NOMO-1 treated with dmso at 0.1 percent for 144 hours (cell line): ENCODE data around the gene PHACTR1.
"Not testable (repeated sequence)": the region's sequence is repeated elsewhere in the genome, so short reads cannot be mapped to it uniquely, and the experiment has no call there.

Experiments used
- DNase-seq: peaks from one replicate; lab custom pipeline; 2025; ENCODE audit not compliant: unreplicated experiment; lab: John Stamatoyannopoulos, UW

Gene PHACTR1

DNA sequence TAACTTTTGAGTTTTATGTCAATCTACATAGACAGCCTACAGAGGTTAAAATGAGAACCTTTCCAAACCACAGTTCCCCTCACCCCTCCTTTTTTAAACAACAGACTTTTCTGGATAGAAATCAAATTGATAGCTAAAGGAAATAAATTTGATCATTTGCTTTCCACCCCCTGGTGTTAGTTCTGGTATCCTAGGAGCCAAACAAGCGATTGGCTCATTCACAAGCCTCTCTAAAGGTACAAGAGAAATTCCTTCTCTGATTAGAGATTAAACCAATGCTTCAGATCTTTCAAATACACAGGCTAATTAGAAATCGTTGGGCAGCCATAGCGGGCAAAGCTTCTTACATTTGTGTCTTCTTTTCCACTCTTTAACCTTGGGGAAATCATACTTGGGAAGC, 379.5 kb downstream of the PHACTR1 start:
- no peak for DNase-seq

DNA sequence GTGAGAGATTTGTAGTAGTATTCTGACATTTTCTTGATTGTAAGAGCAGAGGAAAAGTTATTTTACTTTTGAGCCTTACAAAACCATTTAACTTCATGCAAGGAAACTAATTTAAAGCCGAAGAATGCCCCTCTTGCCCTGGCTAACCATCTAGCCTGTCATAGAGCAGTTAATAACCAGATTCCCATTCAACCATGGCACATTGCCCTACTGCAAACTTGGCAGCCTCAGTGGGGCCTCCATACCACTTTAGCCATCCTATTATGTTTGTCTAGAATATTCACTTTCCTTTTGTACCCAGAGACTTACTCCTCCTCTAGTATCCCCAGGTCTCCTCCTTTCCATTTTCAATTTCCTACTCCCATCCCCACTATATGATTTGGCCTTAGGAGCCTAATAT, 380.9 kb downstream of the PHACTR1 start:
- DNase-seq: no peak

DNA sequence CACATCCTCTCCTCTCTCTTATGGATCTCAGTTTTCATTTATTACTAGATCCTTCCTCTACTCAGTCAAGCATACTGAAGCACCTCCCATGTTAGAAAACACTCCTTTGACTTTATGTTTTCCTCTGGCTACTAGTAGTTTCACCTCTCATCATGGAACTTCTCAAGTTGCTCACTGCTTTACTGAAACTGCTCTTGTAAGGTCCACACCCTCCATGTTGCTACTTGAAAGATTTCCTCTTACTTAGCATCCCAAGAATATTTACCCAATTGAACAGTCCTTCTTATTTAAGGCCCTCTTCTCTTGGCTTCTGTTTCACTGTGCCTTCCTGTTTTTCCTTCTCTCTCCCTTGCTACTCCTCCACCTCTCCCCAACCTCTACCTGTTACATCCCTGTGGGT, 381.4 kb downstream of the PHACTR1 start:
- no peak for DNase-seq

DNA sequence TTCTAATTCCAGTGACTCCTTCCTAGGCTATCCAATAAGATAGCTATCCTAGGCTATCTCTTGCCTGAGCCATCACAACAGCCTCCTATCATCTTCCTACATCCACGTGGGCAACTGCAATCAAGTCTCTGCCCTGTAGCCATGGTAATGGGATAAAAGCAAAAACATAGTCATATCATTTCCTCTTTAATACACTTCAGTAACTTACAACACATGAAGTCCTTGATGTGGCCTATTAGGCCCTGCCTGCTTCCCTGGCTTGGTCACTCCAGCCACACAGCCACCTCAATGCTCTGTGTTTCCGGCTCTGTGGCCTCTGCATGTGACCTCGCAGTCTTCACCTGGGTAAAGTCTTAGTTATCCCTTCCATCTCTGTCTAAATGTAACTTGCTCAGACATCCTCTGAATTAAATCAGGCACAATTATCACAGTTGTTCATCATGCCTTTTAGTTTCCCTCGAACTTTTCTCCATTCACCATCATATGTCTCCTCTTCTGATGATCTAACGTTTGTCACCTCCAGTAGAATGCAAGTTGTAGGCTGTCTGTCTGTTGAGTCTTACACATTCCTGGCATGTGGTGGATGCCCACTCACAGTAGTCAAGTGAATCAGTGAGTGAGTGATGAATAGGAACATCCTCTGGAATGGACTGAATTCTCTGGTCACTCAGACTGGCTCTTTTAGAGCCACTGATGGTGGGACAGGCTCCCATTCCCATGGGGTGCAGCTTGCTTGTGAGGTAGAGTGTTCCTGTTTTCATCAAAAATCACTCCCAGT, 382.4 kb downstream of the PHACTR1 start:
- DNase-seq: no peak

DNA sequence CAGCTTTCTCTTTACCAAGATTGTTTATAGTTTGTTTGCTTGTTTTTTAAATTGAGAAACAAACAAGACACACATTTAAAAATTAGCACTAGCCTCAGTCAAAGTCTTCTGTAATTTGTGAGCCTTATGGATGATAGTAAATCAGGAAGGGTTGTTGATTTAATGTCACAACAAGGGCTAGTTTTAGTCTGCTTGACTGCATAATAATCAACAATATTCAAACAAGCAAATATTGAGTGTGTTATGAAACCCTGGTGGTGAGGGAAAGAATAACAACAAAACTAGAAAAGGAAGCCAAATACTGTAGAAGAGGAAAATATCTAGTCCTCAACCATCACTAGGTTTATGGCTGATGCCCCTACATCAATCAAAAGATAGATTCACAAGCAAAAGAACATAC, 383.2 kb downstream of the PHACTR1 start:
- DNase-seq: no peak

GRCh38 chr6:13101409-13101808, 384.8 kb downstream of the PHACTR1 start:
- peak; percentile 50 for DNase-seq

DNA sequence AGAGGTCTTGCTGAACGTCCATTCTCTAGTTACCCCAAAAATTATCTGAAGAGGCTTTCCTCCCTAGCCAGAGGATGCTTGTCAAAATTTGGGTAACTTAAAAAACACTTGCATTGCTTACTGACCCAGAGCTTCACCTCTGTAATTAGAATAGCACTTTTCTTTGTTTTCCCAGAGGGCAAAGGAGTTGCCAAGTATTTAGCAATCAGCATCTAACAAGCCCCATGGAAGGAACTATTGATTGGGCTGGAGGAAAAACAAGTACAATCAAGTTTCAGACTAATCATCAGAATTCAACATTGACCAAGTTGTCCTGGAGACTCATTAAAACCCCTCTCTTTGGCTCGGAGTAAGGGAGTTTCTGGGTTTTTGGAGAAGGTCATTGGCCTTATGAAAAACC, 385.4 kb downstream of the PHACTR1 start:
- no peak for DNase-seq

- DNase-seq: no peak
These were observed 386.6 kb downstream of the PHACTR1 start for GRCh38 chr6:13103169-13103568.

DNA sequence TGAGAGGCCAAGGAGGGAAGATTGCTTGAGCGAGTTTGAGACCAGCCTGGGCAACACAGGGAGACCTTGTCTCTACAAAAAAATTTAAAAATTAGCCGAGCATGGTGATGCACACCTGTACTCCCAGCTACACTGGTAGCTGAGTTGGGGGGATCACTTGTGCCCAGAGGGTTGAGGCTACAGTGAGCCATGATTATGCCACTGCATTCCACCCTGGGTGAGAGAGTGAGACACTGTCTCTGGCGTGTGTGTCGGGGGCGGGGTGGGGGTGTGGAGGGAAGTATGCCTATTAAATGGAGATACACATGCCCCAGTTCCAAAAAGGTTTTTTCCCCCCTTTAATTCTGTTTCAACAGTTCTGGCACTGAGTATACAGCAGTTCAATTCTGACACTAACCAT, 388.6 kb downstream of the PHACTR1 start:
- no peak for DNase-seq

DNA sequence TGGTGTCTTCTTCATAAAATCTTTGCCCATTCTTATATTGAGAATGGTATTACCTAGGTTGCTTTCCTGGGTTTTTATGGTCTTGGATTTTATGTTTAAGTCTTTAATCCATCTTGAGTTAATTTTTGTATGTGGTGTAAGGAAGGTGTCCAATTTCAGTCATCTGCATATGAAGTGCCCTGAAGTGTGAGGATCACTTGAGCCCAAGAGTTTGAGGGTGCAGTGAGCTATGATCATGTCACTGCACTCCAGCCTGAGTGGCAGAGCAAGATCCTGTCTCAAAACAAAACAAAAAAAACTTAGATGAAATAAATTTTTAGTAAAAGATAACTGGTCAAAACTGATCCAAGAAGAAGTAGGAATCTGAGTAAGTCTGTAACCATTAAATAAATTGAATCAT, 396.4 kb downstream of the PHACTR1 start:
- DNase-seq: no peak

DNA sequence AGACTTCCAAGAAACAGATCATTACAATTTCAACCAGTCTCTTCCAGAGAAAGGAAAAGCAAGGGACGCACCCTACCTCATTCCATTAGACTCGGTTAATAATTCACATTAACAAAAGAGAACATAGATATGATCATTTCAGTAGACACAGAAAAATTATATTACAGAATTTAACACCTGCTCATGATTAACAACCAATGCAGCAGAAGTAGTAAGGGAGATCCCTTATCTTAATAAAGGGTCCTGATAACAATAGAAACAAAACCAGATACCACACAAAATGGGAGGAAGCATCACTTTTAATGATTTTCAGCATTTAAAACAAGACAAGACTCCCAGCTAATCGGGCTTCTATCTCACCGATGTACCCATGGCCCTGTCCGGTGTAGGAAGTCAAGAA, 396.8 kb downstream of the PHACTR1 start:
- no peak for DNase-seq

- DNase-seq: no peak
These were observed 397.5 kb downstream of the PHACTR1 start for GRCh38 chr6:13113981-13114593.

- DNase-seq: peak; percentile 2
These were observed 399.6 kb downstream of the PHACTR1 start for GRCh38 chr6:13116155-13116554.

GRCh38 chr6:13117570-13117969, 401.0 kb downstream of the PHACTR1 start:
- DNase-seq: no peak

DNA sequence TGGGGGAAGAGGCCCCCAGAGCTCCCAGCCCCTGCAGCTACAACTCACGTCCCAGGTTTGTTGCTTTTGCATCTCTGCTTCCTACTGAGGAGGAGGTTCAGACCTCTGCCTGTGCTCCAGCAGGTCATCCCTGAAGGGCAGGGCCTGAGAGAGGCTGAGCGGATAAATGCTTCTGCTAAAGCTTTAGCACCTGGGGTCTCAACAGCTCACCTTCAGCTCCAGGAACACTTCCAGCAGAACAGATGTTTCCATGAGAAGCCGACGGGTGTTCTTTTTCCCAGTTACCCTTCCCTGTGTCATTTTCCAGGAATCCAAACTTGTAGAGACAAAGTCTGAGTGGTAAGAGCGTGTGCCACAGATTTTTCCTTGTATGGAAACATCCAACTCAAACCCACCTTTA, 403.0 kb downstream of the PHACTR1 start:
- DNase-seq: no peak

DNA sequence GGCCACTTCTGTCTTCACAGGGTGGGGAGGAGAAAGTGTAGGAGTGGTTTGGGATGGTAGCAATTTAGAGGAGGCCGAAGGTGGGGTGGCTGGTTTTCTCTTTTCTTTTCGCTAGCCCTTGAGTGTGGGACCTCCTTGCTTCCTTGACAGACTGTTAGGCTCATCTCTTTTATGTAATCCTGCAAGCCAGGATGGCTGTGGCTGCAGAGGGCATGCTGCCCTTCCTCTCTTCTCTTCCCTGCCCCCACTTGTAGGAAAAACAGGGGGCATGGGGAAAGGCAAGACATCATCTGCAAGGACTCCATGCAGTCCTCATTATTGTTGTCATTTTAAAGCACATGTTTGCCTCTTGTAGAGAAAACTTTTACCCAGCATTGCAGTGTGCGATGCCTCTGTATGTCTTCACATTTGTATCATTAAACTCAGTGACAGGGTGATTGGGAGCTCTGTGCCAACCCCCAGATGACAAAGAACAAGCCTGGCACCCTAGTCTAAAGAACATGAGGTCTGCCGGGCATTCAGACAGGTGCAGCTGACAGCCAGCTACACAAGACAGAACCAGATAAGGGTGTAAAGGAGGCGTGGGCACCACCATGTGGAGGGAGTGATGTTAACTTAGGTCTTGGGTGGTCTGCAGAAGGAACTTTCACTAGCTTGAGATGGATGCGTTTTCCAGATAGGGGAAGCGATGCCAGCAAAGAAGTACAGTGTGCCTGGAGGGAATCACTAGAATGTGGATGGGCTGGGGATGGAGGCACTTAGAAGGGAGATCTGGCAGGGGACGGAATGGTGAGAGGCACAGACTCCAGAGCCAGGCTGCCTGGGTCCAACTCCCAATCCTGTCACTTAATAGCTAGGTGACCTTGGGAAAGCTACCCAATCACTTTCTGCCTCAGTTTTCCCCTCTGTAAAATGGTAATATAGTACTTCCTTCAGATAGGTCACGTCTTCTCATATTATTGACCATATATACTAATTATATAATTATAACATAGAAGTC, 404.2 kb downstream of the PHACTR1 start:
- no peak for DNase-seq

GRCh38 chr6:13124131-13124530, 407.6 kb downstream of the PHACTR1 start:
- no peak for DNase-seq

DNA sequence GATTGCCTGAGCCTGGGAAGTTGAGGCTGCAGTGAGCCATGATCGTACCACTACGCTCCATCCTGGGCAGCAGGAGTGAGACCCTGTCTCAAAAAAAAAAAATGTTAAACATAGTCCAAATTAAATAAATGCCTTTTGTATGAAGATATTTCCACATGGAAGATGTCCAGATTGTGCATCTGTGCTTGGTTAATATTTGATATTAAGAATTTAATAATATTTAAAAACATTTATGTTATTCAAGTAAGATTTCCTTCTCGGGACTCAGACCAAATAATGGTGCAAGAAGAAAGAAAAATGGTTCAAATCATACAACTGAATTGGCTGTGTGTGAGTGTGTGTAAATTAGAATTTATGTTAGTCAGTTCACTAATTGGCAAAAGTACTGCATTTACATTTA, 409.3 kb downstream of the PHACTR1 start:
- DNase-seq: no peak

DNA sequence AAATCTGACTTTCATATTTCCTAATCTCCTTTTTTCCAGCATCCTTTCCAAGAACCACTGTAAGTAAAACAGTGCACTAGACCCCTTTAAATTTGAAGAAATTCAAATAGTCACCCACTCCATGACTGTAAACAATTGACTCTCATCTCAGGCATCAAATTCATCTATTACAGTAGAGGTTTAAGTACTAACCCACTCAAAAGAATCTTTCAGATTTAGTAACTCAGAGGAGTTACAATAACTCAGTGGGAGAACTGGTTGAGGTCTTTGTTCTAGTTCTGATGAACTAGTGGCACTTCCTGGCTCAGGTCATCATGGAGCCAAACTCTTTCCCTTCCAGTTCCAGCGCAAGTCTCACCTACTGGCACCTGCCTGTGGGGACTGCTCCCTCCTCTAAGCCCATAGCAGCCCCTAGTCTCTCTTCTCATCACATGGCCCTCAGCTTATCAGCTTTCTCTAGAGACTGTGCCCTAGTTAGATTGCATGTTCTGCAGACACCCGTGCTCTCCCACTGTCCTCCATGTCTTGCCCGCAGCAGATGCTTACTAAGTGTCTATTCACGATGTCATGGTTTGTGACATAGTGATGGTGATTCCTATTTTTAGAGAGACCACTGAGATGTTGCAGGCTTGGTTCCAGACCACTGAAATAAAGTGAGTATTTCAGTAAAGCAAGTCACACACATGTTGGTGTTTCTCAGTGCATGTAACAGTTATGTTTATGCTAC, 415.5 kb downstream of the PHACTR1 start:
- DNase-seq: no peak

GRCh38 chr6:13133894-13134293, 417.3 kb downstream of the PHACTR1 start:
- not testable (repeated sequence) for DNase-seq

DNA sequence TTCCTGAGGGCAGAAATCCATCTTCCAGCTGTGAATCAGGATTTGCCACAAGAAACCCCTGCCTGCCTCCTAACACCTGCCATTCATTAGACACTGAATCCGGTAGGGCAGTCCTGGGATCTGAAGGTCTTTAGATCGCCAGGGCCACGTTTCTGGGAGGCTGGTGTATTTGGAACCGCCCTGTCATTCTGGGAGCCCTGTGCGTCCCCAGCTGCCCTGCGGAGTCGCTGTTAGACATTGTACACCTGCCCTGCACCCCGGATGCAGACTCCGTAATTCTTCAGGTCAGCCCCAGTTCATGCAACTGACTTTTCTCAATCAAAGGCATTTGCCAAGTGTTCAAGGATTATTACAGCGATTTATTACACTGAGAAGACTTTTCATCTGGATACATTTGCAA, 418.6 kb downstream of the PHACTR1 start:
- DNase-seq: no peak
